DND-41 (cell line): ENCODE measurements around the gene SKA3.

ENCODE experiments used
- EZH2 ChIP-seq: IDR thresholded peaks from 3 replicates; pipeline ENCODE4 v1.6.1; 2012; ENCODE audit warnings: borderline replicate concordance, low read depth, mild to moderate bottlenecking, moderate library complexity, low read length, inconsistent platforms; ENCODE audit not compliant: severe bottlenecking
- TF ChIP-seq, protein P1 (sequence below): IDR thresholded peaks from 2 replicates; pipeline ENCODE4 v1.5.1; 2012; ENCODE audit warnings: borderline replicate concordance, low read length, moderate library complexity, mild to moderate bottlenecking; ENCODE audit not compliant: poor library complexity, severe bottlenecking; ENCODE audit errors: extremely low read depth

- TF ChIP-seq, protein P1, sequence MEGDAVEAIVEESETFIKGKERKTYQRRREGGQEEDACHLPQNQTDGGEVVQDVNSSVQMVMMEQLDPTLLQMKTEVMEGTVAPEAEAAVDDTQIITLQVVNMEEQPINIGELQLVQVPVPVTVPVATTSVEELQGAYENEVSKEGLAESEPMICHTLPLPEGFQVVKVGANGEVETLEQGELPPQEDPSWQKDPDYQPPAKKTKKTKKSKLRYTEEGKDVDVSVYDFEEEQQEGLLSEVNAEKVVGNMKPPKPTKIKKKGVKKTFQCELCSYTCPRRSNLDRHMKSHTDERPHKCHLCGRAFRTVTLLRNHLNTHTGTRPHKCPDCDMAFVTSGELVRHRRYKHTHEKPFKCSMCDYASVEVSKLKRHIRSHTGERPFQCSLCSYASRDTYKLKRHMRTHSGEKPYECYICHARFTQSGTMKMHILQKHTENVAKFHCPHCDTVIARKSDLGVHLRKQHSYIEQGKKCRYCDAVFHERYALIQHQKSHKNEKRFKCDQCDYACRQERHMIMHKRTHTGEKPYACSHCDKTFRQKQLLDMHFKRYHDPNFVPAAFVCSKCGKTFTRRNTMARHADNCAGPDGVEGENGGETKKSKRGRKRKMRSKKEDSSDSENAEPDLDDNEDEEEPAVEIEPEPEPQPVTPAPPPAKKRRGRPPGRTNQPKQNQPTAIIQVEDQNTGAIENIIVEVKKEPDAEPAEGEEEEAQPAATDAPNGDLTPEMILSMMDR: no peak
- no peak for TF ChIP-seq EZH2
These were observed 38.7 kb downstream of the SKA3 start for GRCh38 chr13:21137696-21138095.
